Endothelial cell of umbilical vein (primary cell): ENCODE measurements around the gene NOL8. TPM values are rescaled to one million over a fixed set of nuclear protein-coding genes. Genes with fewer than 3 reads are reported as not detected.

Experiments used
- BruUV-seq: library from RNA; stranded (reverse); fragments of 400-500 nt; replicated peaks from 2 replicates; lab custom pipeline; 2021; lab: Mats Ljungman, UMichigan
- CTCF ChIA-PET: fragments of 300-600, 350-600 bp; sonication (Branson Sonifier 250); formaldehyde crosslinking; loops from one replicate; lab custom pipeline; 2021; ENCODE audit warnings: antibody characterized with exemption, inconsistent platforms; lab: Charles Lee
- POLR2A ChIA-PET: fragments of 300-600, 350-600 bp; sonication (Branson Sonifier 250); formaldehyde crosslinking; loops from one replicate; lab custom pipeline; 2021; ENCODE audit warnings: antibody characterized with exemption, inconsistent platforms; lab: Charles Lee
- DNase-seq: peaks from one replicate; pipeline ENCODE4 v3.0.0-alpha.2; 2011; ENCODE audit warnings: low read depth, low spot score
- FAIRE-seq: peaks from 2 replicates; lab custom pipeline; 2011; peaks lifted over from hg19 to GRCh38; lab: Jason Lieb, UNC
- H2AFZ ChIP-seq: 2 replicates; pipeline ENCODE4 v1.6.0; 2012; ENCODE audit warnings: low read depth, low read length, control low read depth, inconsistent platforms
- H3K27ac ChIP-seq: 2 replicates; pipeline ENCODE4 v1.5.1; 2011; ENCODE audit warnings: low read depth, mild to moderate bottlenecking, control low read depth, low read length, moderate library complexity; ENCODE audit not compliant: insufficient read depth
- H3K27me3 ChIP-seq, 2 experiments: 2 replicates each; pipeline versions ENCODE4 v1.6.0 to v1.6.1; 2011; ENCODE audit warnings: low read length in 2 of 2, mixed read lengths in 1 of 2; ENCODE audit not compliant: control insufficient read depth in 2 of 2, insufficient read depth in 2 of 2
- H3K36me3 ChIP-seq, 2 experiments: 2 replicates in 1 of 2; 3 replicates in 1 of 2; pipeline ENCODE4 v1.5.1; 2011; ENCODE audit warnings: low read length in 2 of 2, mild to moderate bottlenecking in 1 of 2, moderate library complexity in 1 of 2; ENCODE audit not compliant: control insufficient read depth in 2 of 2, insufficient read depth in 2 of 2; ENCODE audit errors: extremely low read depth in 1 of 2
- H3K4me1 ChIP-seq: 3 replicates; pipeline ENCODE4 v1.5.1; 2011; ENCODE audit warnings: mild to moderate bottlenecking, low read length; ENCODE audit not compliant: control insufficient read depth, insufficient read depth; ENCODE audit errors: extremely low read depth
- H3K4me2 ChIP-seq: 2 replicates; pipeline ENCODE4 v1.6.1; 2011; ENCODE audit warnings: low read length, control low read depth, mixed read lengths; ENCODE audit not compliant: insufficient read depth
- H3K4me3 ChIP-seq, 3 experiments: fragments of 200-600 bp in 1 of 3; sonication (generic), shearing (Covaris generic) in 1 of 3; replicated peaks in 1 of 3; 2 replicates each; pipeline ENCODE4 v1.5.1; 2011 to 2016; ENCODE audit warnings: control low read depth in 3 of 3, low read length in 3 of 3, mild to moderate bottlenecking in 2 of 3, inconsistent platforms in 1 of 3, low read depth in 1 of 3, moderate library complexity in 1 of 3; ENCODE audit not compliant: insufficient read depth in 1 of 3
- H3K79me2 ChIP-seq: 2 replicates; pipeline ENCODE4 v1.6.0; 2012; ENCODE audit warnings: low read length, inconsistent platforms; ENCODE audit not compliant: control insufficient read depth, insufficient read depth
- H3K9ac ChIP-seq: replicated peaks from 2 replicates; pipeline ENCODE3; 2011; ENCODE audit warnings: low read length, control low read depth; ENCODE audit not compliant: insufficient read depth; ENCODE audit errors: extremely low read depth
- H3K9me1 ChIP-seq: replicated peaks from 3 replicates; pipeline ENCODE4 v1.6.0; 2011; ENCODE audit warnings: mild to moderate bottlenecking, low read length; ENCODE audit not compliant: control insufficient read depth, insufficient read depth; ENCODE audit errors: extremely low read depth
- H3K9me3 ChIP-seq: replicated peaks from 2 replicates; pipeline ENCODE4 v1.5.1; 2012; ENCODE audit warnings: low read length, inconsistent platforms; ENCODE audit not compliant: control insufficient read depth, insufficient read depth
- H4K20me1 ChIP-seq: replicated peaks from 2 replicates; pipeline ENCODE3; 2011; ENCODE audit warnings: mild to moderate bottlenecking, low read length; ENCODE audit not compliant: control insufficient read depth, insufficient read depth; ENCODE audit errors: extremely low read depth
- EZH2 ChIP-seq: IDR thresholded peaks from 2 replicates; pipeline ENCODE4 v1.6.1; 2012; ENCODE audit warnings: borderline replicate concordance, low read depth, mild to moderate bottlenecking, moderate library complexity, low read length, inconsistent platforms; ENCODE audit not compliant: severe bottlenecking
- FOS ChIP-seq: IDR thresholded peaks from 2 replicates; pipeline ENCODE4 v1.6.1; 2011; ENCODE audit warnings: mild to moderate bottlenecking, low read length, moderate library complexity, borderline replicate concordance; ENCODE audit not compliant: insufficient read depth
- GATA2 ChIP-seq: IDR thresholded peaks from 2 replicates; pipeline ENCODE4 v1.7.0; 2011; ENCODE audit warnings: low read depth, mild to moderate bottlenecking, moderate library complexity, mixed read lengths, low read length; ENCODE audit not compliant: insufficient read length, insufficient read depth
- JUN ChIP-seq: IDR thresholded peaks from 2 replicates; pipeline ENCODE4 v1.6.1; 2011; ENCODE audit warnings: borderline replicate concordance, low read depth; ENCODE audit not compliant: insufficient read length, insufficient read depth
- MYC ChIP-seq: IDR thresholded peaks from one replicate; pipeline ENCODE4 v1.6.1; 2011; ENCODE audit warnings: mild to moderate bottlenecking, low read depth, low read length
- POLR2A ChIP-seq: IDR thresholded peaks from 2 replicates; pipeline ENCODE4 v1.6.1; 2012; ENCODE audit warnings: low read depth, mild to moderate bottlenecking, control low read depth, low read length
- POLR2AphosphoS5 ChIP-seq: IDR thresholded peaks from 2 replicates; pipeline ENCODE4 v1.6.1; 2012; ENCODE audit warnings: low read depth, mild to moderate bottlenecking, control low read depth, low read length, moderate library complexity; ENCODE audit not compliant: insufficient read depth
- dilution Hi-C: fragments of 300-500 bp; cut with MboI; formaldehyde crosslinking; loops from one replicate; pipeline ENCODE4 v1.15.0; 2019; ENCODE audit warnings: low sequenced_read_pairs; ENCODE audit not compliant: extremely low pct_ligation_motif_present
- intact Hi-C: fragments of 100-400 bp; cut with micrococcal nuclease; formaldehyde crosslinking; loops from one replicate; pipeline ENCODE4 v1.10.0; 2022
- polyA plus RNA-seq, 4 experiments: library from polyadenylated mRNA; depleted of rRNA in 3 of 4; stranded (reverse) in 3 of 4; unstranded in 1 of 4; fragments of >200 nt; gene quantifications; 2 replicates each; pipeline versions ENCODE4 v1.2.1 to v1.2.3, GENCODE V29; 2011 to 2012; ENCODE audit warnings: missing spikeins in 1 of 4
- total RNA-seq: library from RNA; stranded (reverse); gene quantifications from 2 replicates; pipeline ENCODE4 v1.2.3, GENCODE V29; 2021
- TF ChIP-seq, protein P1 (sequence below): IDR thresholded peaks from 2 replicates; pipeline ENCODE4 v1.6.1; 2011; ENCODE audit not compliant: insufficient read depth, insufficient read length
- TF ChIP-seq, protein P2 (sequence below), 2 donors: IDR thresholded peaks; 1 replicate in 1 of 2; 2 replicates in 1 of 2; pipeline ENCODE4 v1.5.1; 2011; ENCODE audit warnings: low read length in 2 of 2, mild to moderate bottlenecking in 2 of 2, moderate library complexity in 2 of 2, control low read depth in 1 of 2, inconsistent platforms in 1 of 2, low read depth in 1 of 2; ENCODE audit not compliant: insufficient read depth in 1 of 2; ENCODE audit errors: extremely low read depth in 1 of 2

The NOL8 gene
- total and polyA plus RNA-seq, 2 donors (not counting 3 experiments of a cell fraction or from before 2014, with no cell fraction given) = 5.6 to 41.6 TPM

- FAIRE-seq (no peak), DNase-seq (no peak)
- Histone ChIP-seq H3K36me3 (peaks cover 15 to 31% of the 10 kb centered on the region in 2 experiments), H3K27me3 (no peaks in the 10 kb centered on the region), H2AFZ (no peak overlapping the region), H4K20me1 (no peaks in the 10 kb centered on the region), H3K4me1 (no peaks in the 10 kb centered on the region), H3K27ac (no peak overlapping the region), H3K4me3 (no peak overlapping the region), H3K79me2 (no peaks in the 10 kb centered on the region), H3K9me3 (no peaks in the 10 kb centered on the region), H3K4me2 (no peak overlapping the region), H3K9me1 (no peaks in the 10 kb centered on the region), H3K9ac (no peak overlapping the region)
- ChIA-PET POLR2A (no interaction called here), CTCF (interaction anchor here (1.2 to 1.4 kb wide), 2 partner anchors 9 to 490 kb away, joined by 3 read pairs; no protein-coding TSS in a partner anchor)
- BruUV-seq = no TSS peak
- TF ChIP-seq POLR2AphosphoS5 = no peak
- no peak for TF ChIP-seq POLR2A
- no peak for TF ChIP-seq GATA2
- TF ChIP-seq, protein P1, sequence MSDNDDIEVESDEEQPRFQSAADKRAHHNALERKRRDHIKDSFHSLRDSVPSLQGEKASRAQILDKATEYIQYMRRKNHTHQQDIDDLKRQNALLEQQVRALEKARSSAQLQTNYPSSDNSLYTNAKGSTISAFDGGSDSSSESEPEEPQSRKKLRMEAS = no peak
- TF ChIP-seq EZH2 = no peak
- TF ChIP-seq, protein P2, sequence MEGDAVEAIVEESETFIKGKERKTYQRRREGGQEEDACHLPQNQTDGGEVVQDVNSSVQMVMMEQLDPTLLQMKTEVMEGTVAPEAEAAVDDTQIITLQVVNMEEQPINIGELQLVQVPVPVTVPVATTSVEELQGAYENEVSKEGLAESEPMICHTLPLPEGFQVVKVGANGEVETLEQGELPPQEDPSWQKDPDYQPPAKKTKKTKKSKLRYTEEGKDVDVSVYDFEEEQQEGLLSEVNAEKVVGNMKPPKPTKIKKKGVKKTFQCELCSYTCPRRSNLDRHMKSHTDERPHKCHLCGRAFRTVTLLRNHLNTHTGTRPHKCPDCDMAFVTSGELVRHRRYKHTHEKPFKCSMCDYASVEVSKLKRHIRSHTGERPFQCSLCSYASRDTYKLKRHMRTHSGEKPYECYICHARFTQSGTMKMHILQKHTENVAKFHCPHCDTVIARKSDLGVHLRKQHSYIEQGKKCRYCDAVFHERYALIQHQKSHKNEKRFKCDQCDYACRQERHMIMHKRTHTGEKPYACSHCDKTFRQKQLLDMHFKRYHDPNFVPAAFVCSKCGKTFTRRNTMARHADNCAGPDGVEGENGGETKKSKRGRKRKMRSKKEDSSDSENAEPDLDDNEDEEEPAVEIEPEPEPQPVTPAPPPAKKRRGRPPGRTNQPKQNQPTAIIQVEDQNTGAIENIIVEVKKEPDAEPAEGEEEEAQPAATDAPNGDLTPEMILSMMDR (IDR thresholded peaks at IDR 0.05; ENCODE audit: extremely low read depth in 1 of 2, insufficient read depth in 1 of 2, low read depth in 1 of 2, low read length in 2 of 2) = no peak
- no peak for TF ChIP-seq FOS
- no peak for TF ChIP-seq JUN
- TF ChIP-seq MYC = no peak
- dilution Hi-C loops (no loop called here), intact Hi-C loops (no loop called here)
Measured at GRCh38 chr9:92300936-92301335, 24.2 kb downstream of the NOL8 start.
